Endothelial cell of umbilical vein (primary cell): ENCODE results near the gene SELPLG. TPM values are rescaled to one million over a fixed set of nuclear protein-coding genes. Genes with fewer than 3 reads are reported as not detected.

ENCODE experiments used
- BruUV-seq: library from RNA; stranded (reverse); fragments of 400-500 nt; replicated peaks from 2 replicates; lab custom pipeline; 2021; lab: Mats Ljungman, UMichigan
- CTCF ChIA-PET: fragments of 300-600, 350-600 bp; sonication (Branson Sonifier 250); formaldehyde crosslinking; loops from one replicate; lab custom pipeline; 2021; ENCODE audit warnings: antibody characterized with exemption, inconsistent platforms; lab: Charles Lee
- POLR2A ChIA-PET: fragments of 300-600, 350-600 bp; sonication (Branson Sonifier 250); formaldehyde crosslinking; loops from one replicate; lab custom pipeline; 2021; ENCODE audit warnings: antibody characterized with exemption, inconsistent platforms; lab: Charles Lee
- DNase-seq: peaks from one replicate; pipeline ENCODE4 v3.0.0-alpha.2; 2011; ENCODE audit warnings: low read depth, low spot score
- FAIRE-seq: peaks from 2 replicates; lab custom pipeline; 2011; peaks lifted over from hg19 to GRCh38; lab: Jason Lieb, UNC
- H2AFZ ChIP-seq: 2 replicates; pipeline ENCODE4 v1.6.0; 2012; ENCODE audit warnings: low read depth, low read length, control low read depth, inconsistent platforms
- H3K27ac ChIP-seq: 2 replicates; pipeline ENCODE4 v1.5.1; 2011; ENCODE audit warnings: low read depth, mild to moderate bottlenecking, control low read depth, low read length, moderate library complexity; ENCODE audit not compliant: insufficient read depth
- H3K27me3 ChIP-seq, 2 experiments: 2 replicates each; pipeline versions ENCODE4 v1.6.0 to v1.6.1; 2011; ENCODE audit warnings: low read length in 2 of 2, mixed read lengths in 1 of 2; ENCODE audit not compliant: control insufficient read depth in 2 of 2, insufficient read depth in 2 of 2
- H3K36me3 ChIP-seq, 2 experiments: 2 replicates in 1 of 2; 3 replicates in 1 of 2; pipeline ENCODE4 v1.5.1; 2011; ENCODE audit warnings: low read length in 2 of 2, mild to moderate bottlenecking in 1 of 2, moderate library complexity in 1 of 2; ENCODE audit not compliant: control insufficient read depth in 2 of 2, insufficient read depth in 2 of 2; ENCODE audit errors: extremely low read depth in 1 of 2
- H3K4me1 ChIP-seq: 3 replicates; pipeline ENCODE4 v1.5.1; 2011; ENCODE audit warnings: mild to moderate bottlenecking, low read length; ENCODE audit not compliant: control insufficient read depth, insufficient read depth; ENCODE audit errors: extremely low read depth
- H3K4me2 ChIP-seq: 2 replicates; pipeline ENCODE4 v1.6.1; 2011; ENCODE audit warnings: low read length, control low read depth, mixed read lengths; ENCODE audit not compliant: insufficient read depth
- H3K4me3 ChIP-seq, 3 experiments: fragments of 200-600 bp in 1 of 3; sonication (generic), shearing (Covaris generic) in 1 of 3; replicated peaks in 1 of 3; 2 replicates each; pipeline ENCODE4 v1.5.1; 2011 to 2016; ENCODE audit warnings: control low read depth in 3 of 3, low read length in 3 of 3, mild to moderate bottlenecking in 2 of 3, inconsistent platforms in 1 of 3, low read depth in 1 of 3, moderate library complexity in 1 of 3; ENCODE audit not compliant: insufficient read depth in 1 of 3
- H3K79me2 ChIP-seq: 2 replicates; pipeline ENCODE4 v1.6.0; 2012; ENCODE audit warnings: low read length, inconsistent platforms; ENCODE audit not compliant: control insufficient read depth, insufficient read depth
- H3K9ac ChIP-seq: replicated peaks from 2 replicates; pipeline ENCODE3; 2011; ENCODE audit warnings: low read length, control low read depth; ENCODE audit not compliant: insufficient read depth; ENCODE audit errors: extremely low read depth
- H3K9me1 ChIP-seq: replicated peaks from 3 replicates; pipeline ENCODE4 v1.6.0; 2011; ENCODE audit warnings: mild to moderate bottlenecking, low read length; ENCODE audit not compliant: control insufficient read depth, insufficient read depth; ENCODE audit errors: extremely low read depth
- H3K9me3 ChIP-seq: replicated peaks from 2 replicates; pipeline ENCODE4 v1.5.1; 2012; ENCODE audit warnings: low read length, inconsistent platforms; ENCODE audit not compliant: control insufficient read depth, insufficient read depth
- H4K20me1 ChIP-seq: replicated peaks from 2 replicates; pipeline ENCODE3; 2011; ENCODE audit warnings: mild to moderate bottlenecking, low read length; ENCODE audit not compliant: control insufficient read depth, insufficient read depth; ENCODE audit errors: extremely low read depth
- EZH2 ChIP-seq: IDR thresholded peaks from 2 replicates; pipeline ENCODE4 v1.6.1; 2012; ENCODE audit warnings: borderline replicate concordance, low read depth, mild to moderate bottlenecking, moderate library complexity, low read length, inconsistent platforms; ENCODE audit not compliant: severe bottlenecking
- FOS ChIP-seq: IDR thresholded peaks from 2 replicates; pipeline ENCODE4 v1.6.1; 2011; ENCODE audit warnings: mild to moderate bottlenecking, low read length, moderate library complexity, borderline replicate concordance; ENCODE audit not compliant: insufficient read depth
- GATA2 ChIP-seq: IDR thresholded peaks from 2 replicates; pipeline ENCODE4 v1.7.0; 2011; ENCODE audit warnings: low read depth, mild to moderate bottlenecking, moderate library complexity, mixed read lengths, low read length; ENCODE audit not compliant: insufficient read length, insufficient read depth
- JUN ChIP-seq: IDR thresholded peaks from 2 replicates; pipeline ENCODE4 v1.6.1; 2011; ENCODE audit warnings: borderline replicate concordance, low read depth; ENCODE audit not compliant: insufficient read length, insufficient read depth
- MYC ChIP-seq: IDR thresholded peaks from one replicate; pipeline ENCODE4 v1.6.1; 2011; ENCODE audit warnings: mild to moderate bottlenecking, low read depth, low read length
- POLR2A ChIP-seq: IDR thresholded peaks from 2 replicates; pipeline ENCODE4 v1.6.1; 2012; ENCODE audit warnings: low read depth, mild to moderate bottlenecking, control low read depth, low read length
- POLR2AphosphoS5 ChIP-seq: IDR thresholded peaks from 2 replicates; pipeline ENCODE4 v1.6.1; 2012; ENCODE audit warnings: low read depth, mild to moderate bottlenecking, control low read depth, low read length, moderate library complexity; ENCODE audit not compliant: insufficient read depth
- dilution Hi-C: fragments of 300-500 bp; cut with MboI; formaldehyde crosslinking; loops from one replicate; pipeline ENCODE4 v1.15.0; 2019; ENCODE audit warnings: low sequenced_read_pairs; ENCODE audit not compliant: extremely low pct_ligation_motif_present
- intact Hi-C: fragments of 100-400 bp; cut with micrococcal nuclease; formaldehyde crosslinking; loops from one replicate; pipeline ENCODE4 v1.10.0; 2022
- polyA plus RNA-seq, 4 experiments: library from polyadenylated mRNA; depleted of rRNA in 3 of 4; stranded (reverse) in 3 of 4; unstranded in 1 of 4; fragments of >200 nt; gene quantifications; 2 replicates each; pipeline versions ENCODE4 v1.2.1 to v1.2.3, GENCODE V29; 2011 to 2012; ENCODE audit warnings: missing spikeins in 1 of 4
- total RNA-seq: library from RNA; stranded (reverse); gene quantifications from 2 replicates; pipeline ENCODE4 v1.2.3, GENCODE V29; 2021
- TF ChIP-seq, protein P1 (sequence below): IDR thresholded peaks from 2 replicates; pipeline ENCODE4 v1.6.1; 2011; ENCODE audit not compliant: insufficient read depth, insufficient read length
- TF ChIP-seq, protein P2 (sequence below), 2 donors: IDR thresholded peaks; 1 replicate in 1 of 2; 2 replicates in 1 of 2; pipeline ENCODE4 v1.5.1; 2011; ENCODE audit warnings: low read length in 2 of 2, mild to moderate bottlenecking in 2 of 2, moderate library complexity in 2 of 2, control low read depth in 1 of 2, inconsistent platforms in 1 of 2, low read depth in 1 of 2; ENCODE audit not compliant: insufficient read depth in 1 of 2; ENCODE audit errors: extremely low read depth in 1 of 2

SELPLG gene
- total and polyA plus RNA-seq, 2 donors (not counting 3 experiments of a cell fraction or from before 2014, with no cell fraction given): 1.0 to 1.2 TPM

DNA sequence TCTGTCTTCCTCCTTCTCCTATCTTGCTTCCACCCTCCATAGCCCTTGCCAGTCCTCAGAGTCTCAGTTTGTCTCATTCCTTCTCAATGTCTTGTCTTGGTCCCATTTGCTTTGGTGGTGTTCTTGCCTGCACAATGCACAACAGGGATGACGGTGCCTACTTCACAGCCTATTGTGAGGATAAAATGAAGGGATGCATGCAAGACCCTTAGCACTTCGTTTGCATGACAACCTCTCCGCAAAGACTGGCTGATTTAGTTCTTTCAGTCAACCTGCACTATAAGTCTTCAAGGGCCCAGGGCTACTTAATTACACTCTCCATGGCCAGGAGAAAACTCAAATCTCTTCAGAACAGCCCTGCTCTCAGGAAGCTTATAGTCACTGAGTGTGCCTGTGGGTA is 8.5 kb downstream of the SELPLG start:
- TF ChIP-seq MYC: no peak
- no peak for TF ChIP-seq POLR2A
- CTCF ChIA-PET: no interaction called here
- intact Hi-C loops (no loop called here), dilution Hi-C loops (no loop called here)
- Histone ChIP-seq H2AFZ (no peak overlapping the region), H3K4me3 (no peak overlapping the region), H3K9ac (no peak overlapping the region), H3K79me2 (no peaks in the 10 kb centered on the region), H3K9me1 (no peaks in the 10 kb centered on the region), H3K36me3 (no peaks in the 10 kb centered on the region), H3K4me1 (peaks cover 31% of the 10 kb centered on the region), H3K27me3 (no peaks in the 10 kb centered on the region), H3K9me3 (no peaks in the 10 kb centered on the region), H3K4me2 (no peak overlapping the region), H3K27ac (no peak overlapping the region), H4K20me1 (no peaks in the 10 kb centered on the region)
- FAIRE-seq (no peak), DNase-seq (no peak)
- POLR2A ChIA-PET: no interaction called here
- BruUV-seq: no TSS peak

DNA sequence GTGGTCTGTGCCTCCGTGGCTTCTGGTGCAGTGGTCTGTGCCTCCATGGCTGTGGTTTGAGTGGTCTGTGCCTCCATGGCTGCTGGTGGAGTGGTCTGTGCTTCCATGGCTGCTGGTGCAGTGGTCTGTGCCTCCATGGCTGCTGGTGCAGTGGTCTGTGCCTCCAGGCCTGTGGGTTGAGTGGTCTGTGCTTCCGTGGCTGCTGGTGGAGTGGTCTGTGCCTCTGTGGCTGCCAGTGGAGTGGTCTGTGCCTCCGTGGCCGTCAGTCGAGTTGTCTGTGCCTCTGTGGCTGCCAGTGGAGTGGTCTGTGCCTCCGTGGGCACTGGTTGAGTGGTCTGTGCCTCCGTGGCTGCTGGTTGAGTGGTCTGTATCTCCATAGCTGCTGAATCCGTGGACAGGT is 10.1 kb downstream of the SELPLG start:
- Histone ChIP-seq H4K20me1 (no peaks in the 10 kb centered on the region), H3K4me2 (no peak overlapping the region), H3K36me3 (no peaks in the 10 kb centered on the region), H3K9ac (no peak overlapping the region), H3K27me3 (no peaks in the 10 kb centered on the region), H3K9me1 (no peaks in the 10 kb centered on the region), H3K79me2 (no peaks in the 10 kb centered on the region), H3K4me1 (peaks cover 15% of the 10 kb centered on the region), H2AFZ (no peak overlapping the region), H3K9me3 (no peaks in the 10 kb centered on the region), H3K27ac (no peak overlapping the region), H3K4me3 (no peak overlapping the region)
- ChIA-PET CTCF (no interaction called here), POLR2A (no interaction called here)
- BruUV-seq: no TSS peak
- intact Hi-C loops (no loop called here), dilution Hi-C loops (no loop called here)
- no peak for FAIRE-seq
- DNase-seq: no peak
- TF ChIP-seq FOS (no peak), MYC (no peak), GATA2 (no peak), POLR2A (no peak), EZH2 (no peak), JUN (no peak), POLR2AphosphoS5 (no peak)
- TF ChIP-seq, protein P1, sequence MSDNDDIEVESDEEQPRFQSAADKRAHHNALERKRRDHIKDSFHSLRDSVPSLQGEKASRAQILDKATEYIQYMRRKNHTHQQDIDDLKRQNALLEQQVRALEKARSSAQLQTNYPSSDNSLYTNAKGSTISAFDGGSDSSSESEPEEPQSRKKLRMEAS: no peak
- TF ChIP-seq, protein P2, sequence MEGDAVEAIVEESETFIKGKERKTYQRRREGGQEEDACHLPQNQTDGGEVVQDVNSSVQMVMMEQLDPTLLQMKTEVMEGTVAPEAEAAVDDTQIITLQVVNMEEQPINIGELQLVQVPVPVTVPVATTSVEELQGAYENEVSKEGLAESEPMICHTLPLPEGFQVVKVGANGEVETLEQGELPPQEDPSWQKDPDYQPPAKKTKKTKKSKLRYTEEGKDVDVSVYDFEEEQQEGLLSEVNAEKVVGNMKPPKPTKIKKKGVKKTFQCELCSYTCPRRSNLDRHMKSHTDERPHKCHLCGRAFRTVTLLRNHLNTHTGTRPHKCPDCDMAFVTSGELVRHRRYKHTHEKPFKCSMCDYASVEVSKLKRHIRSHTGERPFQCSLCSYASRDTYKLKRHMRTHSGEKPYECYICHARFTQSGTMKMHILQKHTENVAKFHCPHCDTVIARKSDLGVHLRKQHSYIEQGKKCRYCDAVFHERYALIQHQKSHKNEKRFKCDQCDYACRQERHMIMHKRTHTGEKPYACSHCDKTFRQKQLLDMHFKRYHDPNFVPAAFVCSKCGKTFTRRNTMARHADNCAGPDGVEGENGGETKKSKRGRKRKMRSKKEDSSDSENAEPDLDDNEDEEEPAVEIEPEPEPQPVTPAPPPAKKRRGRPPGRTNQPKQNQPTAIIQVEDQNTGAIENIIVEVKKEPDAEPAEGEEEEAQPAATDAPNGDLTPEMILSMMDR (IDR thresholded peaks at IDR 0.05; ENCODE audit: extremely low read depth in 1 of 2, insufficient read depth in 1 of 2, low read depth in 1 of 2, low read length in 2 of 2): no peak
